Measurements from ENCODE around the gene PSORS1C2.

GRCh38 chr6:31120151-31120915, 18.5 kb downstream of the PSORS1C2 start, which contains the start of gene CDSN:
- TF ChIP-seq, protein P1, sequence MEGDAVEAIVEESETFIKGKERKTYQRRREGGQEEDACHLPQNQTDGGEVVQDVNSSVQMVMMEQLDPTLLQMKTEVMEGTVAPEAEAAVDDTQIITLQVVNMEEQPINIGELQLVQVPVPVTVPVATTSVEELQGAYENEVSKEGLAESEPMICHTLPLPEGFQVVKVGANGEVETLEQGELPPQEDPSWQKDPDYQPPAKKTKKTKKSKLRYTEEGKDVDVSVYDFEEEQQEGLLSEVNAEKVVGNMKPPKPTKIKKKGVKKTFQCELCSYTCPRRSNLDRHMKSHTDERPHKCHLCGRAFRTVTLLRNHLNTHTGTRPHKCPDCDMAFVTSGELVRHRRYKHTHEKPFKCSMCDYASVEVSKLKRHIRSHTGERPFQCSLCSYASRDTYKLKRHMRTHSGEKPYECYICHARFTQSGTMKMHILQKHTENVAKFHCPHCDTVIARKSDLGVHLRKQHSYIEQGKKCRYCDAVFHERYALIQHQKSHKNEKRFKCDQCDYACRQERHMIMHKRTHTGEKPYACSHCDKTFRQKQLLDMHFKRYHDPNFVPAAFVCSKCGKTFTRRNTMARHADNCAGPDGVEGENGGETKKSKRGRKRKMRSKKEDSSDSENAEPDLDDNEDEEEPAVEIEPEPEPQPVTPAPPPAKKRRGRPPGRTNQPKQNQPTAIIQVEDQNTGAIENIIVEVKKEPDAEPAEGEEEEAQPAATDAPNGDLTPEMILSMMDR (IDR thresholded peaks at IDR 0.05): no peak
- no peak for TF ChIP-seq POLR2AphosphoS5 (IDR thresholded peaks at IDR 0.05)

Data from prostate gland (tissue), 2 donors.